GM18499 (cell line): ENCODE measurements around the gene PRRT2.
"Not testable (repeated sequence)": the region's sequence is repeated elsewhere in the genome, so short reads cannot be mapped to it uniquely, and the experiment has no call there.

ENCODE experiments used
- ATAC-seq: cut with Tn5 transposase; IDR thresholded peaks from one replicate; pipeline ENCODE4 v1.9.1; 2021; ENCODE audit warnings: moderate number of reproducible peaks; ENCODE audit not compliant: insufficient read depth, unreplicated experiment

Gene PRRT2

DNA sequence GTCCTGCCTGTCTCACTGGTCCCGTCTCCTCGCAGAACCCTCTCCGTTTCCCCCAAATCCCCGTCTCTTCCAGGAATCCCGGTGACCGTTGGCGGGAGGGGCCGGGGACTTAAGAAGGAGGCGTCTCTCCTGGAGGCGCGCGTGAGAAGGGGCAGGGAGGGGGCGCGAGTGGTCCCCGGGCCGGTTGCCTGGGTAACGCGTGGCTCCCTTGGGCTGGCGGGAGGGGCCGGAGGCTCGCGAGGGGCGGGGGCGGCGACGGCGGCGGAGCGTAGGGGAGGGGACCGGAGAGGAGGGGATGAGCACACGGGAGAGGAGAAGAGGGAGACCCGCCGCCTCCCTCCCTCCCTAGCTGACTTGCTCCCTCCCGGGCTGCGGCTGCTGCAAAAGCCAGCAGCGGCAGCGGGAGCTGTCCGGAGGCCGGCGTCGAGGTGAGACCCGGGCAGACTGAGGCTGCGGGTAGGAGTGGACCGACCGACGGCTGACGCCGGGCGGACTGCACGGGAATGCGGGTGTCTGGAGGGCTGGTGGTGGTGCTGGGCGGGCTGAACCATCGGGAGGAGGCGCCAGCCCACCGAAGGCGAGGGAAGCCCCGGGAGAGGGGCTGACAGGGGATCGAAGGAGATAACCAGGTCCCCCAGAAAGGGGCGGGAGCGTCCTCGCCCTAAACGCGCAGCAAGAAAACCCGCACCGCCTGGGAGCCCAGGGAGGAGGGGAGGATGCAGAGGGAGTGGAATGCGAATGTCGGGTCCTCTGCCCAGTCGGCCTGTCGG is at the start of gene PRRT2:
Gene PRRT2 (plus strand): TSS at position 298 of the 770 bp plus-strand sequence. CDS start 862 bp downstream, outside the sequence.
- no peak for ATAC-seq

GRCh38 chr16:29763326-29763725 is 48.7 kb upstream of the PRRT2 start:
- no peak for ATAC-seq

- no peak for ATAC-seq
Observed at GRCh38 chr16:29765167-29766032, 46.6 kb upstream of the PRRT2 start.

GRCh38 chr16:29766571-29766970 is 45.4 kb upstream of the PRRT2 start:
- ATAC-seq: no peak

DNA sequence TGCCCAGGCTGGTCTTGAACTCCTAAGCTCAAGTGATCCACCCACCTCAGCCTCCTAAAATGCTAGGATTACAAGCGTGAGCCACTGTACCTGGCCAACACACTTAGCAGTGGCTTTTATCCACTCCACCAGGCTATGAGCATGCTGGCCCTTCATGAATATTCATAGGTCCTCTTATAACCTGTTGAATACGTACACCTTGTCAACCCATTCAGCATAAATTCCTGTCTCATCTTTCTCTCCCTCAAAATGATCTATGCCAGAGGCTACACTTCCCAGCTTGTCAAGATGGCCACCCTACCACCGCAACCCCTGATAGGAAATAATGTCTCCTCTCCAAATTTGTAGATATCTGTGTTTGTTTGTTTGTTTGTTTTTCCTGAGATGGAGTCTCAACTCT is 44.9 kb upstream of the PRRT2 start:
- ATAC-seq: no peak

- no peak for ATAC-seq
Observed at GRCh38 chr16:29769507-29769906, 42.5 kb upstream of the PRRT2 start.

DNA sequence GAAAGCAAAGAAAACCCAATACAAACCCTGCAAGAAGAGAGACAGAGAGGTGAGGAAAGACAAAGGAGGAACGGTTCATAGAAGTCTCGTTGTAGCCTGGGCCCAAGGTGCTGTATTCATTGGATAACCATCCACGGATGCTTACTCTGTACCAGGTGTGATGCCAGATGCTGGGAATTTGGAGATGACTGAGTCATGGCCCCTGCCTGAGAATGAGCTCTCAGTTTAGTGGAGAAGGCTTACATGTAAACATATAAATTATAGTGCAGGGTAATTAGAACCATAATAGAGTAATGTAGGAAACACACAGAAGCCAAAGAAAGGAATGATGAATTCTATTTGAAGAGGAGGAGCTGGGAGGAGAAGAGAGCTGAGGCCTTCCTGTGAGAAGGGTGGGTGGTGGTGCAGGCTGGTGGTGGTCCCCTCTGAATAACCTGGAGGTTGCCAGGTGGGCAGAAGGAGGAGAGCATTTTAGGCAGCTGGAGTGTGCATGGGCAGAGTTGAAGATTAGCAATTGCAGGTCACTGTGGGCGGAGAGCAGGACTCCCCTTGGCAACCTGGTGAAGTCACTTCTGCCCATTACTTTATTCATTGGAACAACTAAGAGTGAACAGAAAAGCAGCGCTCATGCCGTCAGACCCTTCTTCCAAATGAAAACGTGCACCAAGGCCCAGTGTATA is 41.6 kb upstream of the PRRT2 start:
- no peak for ATAC-seq

DNA sequence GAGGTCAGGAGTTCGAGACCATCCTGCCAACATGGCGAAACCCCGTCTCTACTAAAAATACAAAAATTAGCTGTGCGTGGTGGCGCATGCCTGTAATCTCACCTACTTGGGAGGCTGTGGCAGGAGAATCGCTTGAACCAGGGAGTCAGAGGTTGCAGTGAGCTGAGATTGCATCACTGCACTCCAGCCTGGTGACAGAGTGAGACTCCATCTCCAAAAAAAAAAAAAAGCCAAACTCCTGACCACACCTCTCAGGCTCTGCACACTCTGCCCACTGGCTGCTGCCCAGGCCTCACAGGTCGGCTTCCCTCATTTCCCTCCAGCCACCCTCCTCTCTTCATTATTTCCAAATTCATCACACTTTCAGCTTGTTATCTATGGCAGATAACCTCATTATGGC is 39.7 kb upstream of the PRRT2 start:
- ATAC-seq: not testable (repeated sequence)

DNA sequence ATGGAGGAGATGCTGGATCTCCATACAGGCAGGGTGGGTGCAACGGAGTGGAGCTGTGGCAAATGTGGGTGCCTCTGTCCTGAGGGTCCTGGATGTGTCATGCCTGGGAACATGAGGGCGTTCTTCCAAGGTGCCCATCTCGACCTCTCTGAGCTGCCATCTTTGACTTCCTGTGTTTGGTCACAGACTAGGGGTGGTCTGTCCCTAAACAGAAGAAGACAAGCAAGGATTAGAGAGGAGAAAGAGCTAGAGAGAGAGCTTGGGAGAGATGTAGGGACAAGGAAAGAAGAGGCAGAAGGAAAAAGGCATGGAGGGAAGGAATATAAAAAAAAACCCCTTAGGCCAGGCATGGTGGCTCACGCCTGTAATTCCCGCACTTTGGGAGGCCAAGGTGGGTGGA is 37.3 kb upstream of the PRRT2 start:
- ATAC-seq: no peak

DNA sequence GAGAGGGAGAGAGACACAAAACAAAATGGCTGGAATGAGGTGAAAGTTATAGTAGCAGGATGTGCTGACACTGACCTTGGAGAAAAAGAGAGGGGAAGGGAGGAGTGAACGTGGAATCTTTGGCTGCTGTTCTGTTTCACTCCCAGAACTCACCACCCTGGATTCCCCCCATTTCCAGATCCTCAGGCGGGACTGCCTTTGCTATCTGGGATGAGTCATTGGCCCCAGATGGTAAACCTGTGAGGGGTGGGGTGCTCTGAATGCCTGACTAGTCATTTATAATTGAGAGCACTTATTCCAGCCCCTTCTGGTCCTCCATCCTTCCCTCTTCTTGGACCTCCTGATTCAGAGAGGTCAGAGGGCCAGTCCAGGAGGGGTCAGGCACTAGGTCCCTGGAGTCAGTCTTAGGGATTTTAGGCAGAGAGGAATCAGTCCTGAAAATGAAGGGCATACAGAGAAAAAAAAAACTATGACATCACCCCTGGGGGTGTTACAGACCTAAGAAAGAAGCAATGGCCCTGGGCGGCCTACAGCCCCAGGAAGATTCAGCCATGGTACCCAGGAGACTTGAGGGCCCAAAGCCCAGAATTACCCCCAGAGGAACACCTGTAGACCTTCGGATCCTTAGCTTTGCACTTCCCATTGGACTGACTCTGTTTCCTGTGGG is 36.1 kb upstream of the PRRT2 start:
- no peak for ATAC-seq

DNA sequence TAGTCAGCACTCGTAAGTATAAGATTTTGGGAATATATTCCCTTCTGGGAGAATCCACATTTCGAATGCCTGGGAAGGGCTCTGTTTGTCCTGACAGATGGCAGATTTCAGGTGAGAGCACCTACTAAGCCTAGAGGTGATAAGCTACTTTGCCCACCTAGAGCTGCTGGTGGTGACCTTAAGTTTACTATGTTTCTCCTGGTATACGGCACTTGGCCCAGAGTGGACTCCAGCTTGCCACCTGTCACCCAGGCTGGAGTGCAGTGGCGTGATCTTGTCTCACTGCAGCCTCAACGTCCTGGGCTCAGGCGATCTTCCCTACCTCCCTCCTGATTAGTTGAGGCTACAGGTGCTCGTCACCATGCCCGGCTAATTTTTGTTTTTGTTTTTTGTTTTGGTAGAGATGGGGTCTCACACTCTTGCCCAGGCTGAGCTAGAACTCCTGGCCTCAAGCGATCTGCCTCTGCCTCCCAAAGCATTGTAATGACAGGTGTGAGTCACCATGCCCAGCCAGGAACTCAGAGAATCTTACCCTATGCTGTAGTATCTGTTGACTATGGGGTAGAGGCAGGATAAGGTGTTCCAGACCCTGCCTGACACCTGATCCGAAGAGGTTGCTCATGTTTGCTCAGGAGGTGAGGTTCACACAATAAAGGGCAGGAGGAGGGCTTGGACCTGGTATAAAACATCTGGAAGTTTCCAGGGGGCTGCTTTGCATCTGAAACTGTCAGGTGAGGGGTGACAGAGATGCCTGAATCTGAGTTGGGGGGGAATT is 34.2 kb upstream of the PRRT2 start, which contains the start of gene ZG16:
Gene ZG16 (plus strand): TSS at position 681 of the 775 bp plus-strand sequence. CDS start 1,011 bp downstream, outside the sequence.
- no peak for ATAC-seq

DNA sequence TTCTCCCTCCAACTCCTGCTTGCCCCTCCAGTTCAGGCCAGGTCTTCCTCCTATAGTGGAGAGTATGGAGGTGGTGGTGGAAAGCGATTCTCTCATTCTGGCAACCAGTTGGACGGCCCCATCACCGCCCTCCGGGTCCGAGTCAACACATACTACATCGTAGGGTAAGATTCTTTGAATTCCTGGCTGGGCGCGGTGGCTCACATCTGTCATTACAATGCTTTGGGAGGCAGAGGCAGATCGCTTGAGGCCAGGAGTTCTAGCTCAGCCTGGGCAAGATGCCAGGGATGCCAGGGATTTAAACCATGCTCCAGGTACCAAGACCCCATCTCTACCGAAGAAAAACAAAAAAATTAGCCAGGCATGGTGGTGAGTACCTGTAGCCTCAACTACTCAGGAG is 32.5 kb upstream of the PRRT2 start:
- no peak for ATAC-seq

DNA sequence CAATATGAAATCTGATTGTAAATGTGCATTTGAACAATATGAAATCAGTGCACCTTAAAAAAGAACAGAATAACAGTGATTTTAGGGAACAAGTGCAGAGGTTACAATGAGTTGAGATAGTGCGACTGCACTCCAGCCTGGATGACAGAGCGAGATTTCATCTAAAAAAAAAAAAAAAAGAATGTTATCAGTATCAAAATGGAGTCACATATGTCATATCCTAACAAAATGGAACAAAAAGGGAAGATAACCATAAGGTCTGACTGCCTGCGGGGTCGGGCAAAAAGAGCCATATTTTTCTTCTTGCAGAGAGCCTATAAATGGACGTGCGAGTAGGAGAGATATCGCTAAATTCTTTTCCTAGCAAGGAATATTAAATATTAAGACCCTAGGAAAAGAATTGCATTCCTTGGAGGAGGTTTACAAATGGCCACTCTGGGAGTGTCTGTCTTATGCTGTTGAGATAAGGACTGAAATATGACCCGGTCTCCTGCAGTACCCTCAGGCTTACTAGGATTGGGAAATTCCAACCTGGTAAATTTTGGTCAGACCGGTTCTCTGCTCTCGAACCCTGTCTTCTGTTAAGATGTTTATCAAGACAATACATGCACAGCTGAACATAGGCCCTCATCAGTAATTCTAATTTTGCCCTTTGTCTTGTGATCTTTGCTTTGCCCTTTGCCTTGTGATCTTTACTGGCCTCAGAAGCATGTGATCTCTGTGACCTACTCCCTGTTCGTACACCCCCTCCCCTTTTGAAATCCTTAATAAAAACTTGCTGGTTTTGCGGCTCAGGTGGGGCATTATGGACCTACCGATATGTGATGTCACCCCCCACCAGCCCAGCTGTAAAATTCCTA is 28.7 kb upstream of the PRRT2 start:
- not testable (repeated sequence) for ATAC-seq

GRCh38 chr16:29784157-29784556 is 27.8 kb upstream of the PRRT2 start:
- ATAC-seq: no peak

- ATAC-seq: no peak
Observed at GRCh38 chr16:29784901-29785500, 27.0 kb upstream of the PRRT2 start.

GRCh38 chr16:29787155-29787554 is 24.8 kb upstream of the PRRT2 start:
- ATAC-seq: not testable (repeated sequence)

DNA sequence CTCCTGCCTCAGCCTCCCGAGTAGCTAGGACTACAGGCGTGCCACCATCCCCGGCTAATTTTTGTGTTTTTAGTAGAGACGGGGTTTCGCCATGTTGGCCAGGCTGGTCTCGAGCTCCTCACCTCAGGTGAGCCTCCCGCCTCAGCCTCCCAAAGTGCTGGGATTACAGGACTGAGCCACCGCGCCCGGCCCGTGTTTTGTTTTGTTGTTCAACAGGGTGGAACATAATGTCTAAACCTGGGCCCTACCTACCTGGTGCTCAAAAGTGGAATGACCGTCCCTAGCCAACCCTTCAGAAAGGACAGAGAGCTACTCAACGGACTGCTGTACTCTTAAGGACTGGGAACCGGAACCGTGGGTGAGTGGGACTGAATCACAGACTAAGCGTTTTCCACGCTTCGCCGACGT is 22.2 kb upstream of the PRRT2 start:
- no peak for ATAC-seq
